ENCODE data around the gene VPS13A. TPM values are rescaled to one million over a fixed set of nuclear protein-coding genes. Genes with fewer than 3 reads are reported as not detected.
"Not testable (repeated sequence)": the region's sequence is repeated elsewhere in the genome, so short reads cannot be mapped to it uniquely, and the experiment has no call there.

Gene VPS13A
- total RNA-seq, 1 donor from 2014 or later = 47.7 TPM

GRCh38 chr9:77398581-77398980 is 221.2 kb downstream of the VPS13A start:
- DNase-seq; H3K9me3 Mint-ChIP-seq; H3K4me1 Mint-ChIP-seq; H3K27ac Mint-ChIP-seq; H3K36me3 Mint-ChIP-seq (ENCODE audit: low read depth); intact Hi-C loops (cut with micrococcal nuclease); H3K27me3 Mint-ChIP-seq; H3K4me3 Mint-ChIP-seq: not testable (repeated sequence)

GRCh38 chr9:77399964-77400363 is 222.6 kb downstream of the VPS13A start:
- intact Hi-C loops (cut with micrococcal nuclease) = no loop called here
- Mint-ChIP-seq H3K36me3 (ENCODE audit: low read depth) (peaks cover 1% of the 10 kb centered on the region), H3K27me3 (no peaks in the 10 kb centered on the region), H3K4me3 (no peak overlapping the region), H3K4me1 (no peaks in the 10 kb centered on the region), H3K27ac (no peak overlapping the region), H3K9me3 (no peaks in the 10 kb centered on the region)
- no peak for DNase-seq

GRCh38 chr9:77402286-77402685 is 225.0 kb downstream of the VPS13A start:
- Mint-ChIP-seq H3K4me3 (no peak overlapping the region), H3K4me1 (no peaks in the 10 kb centered on the region), H3K27ac (no peak overlapping the region), H3K36me3 (ENCODE audit: low read depth) (peaks cover 14% of the 10 kb centered on the region), H3K27me3 (no peaks in the 10 kb centered on the region), H3K9me3 (peaks cover 3% of the 10 kb centered on the region)
- DNase-seq = no peak
- intact Hi-C loops (cut with micrococcal nuclease) = no loop called here

GRCh38 chr9:77403239-77403638 is 225.9 kb downstream of the VPS13A start:
- no peaks in the 10 kb centered on the region for H3K4me1 Mint-ChIP-seq
- H3K27ac Mint-ChIP-seq = no peak overlapping the region
- no peak overlapping the region for H3K4me3 Mint-ChIP-seq
- peaks cover 21% of the 10 kb centered on the region for H3K36me3 Mint-ChIP-seq (ENCODE audit: low read depth)
- intact Hi-C loops (cut with micrococcal nuclease) = no loop called here
- no peaks in the 10 kb centered on the region for H3K27me3 Mint-ChIP-seq
- H3K9me3 Mint-ChIP-seq = peaks cover 7% of the 10 kb centered on the region
- no peak for DNase-seq

- H3K4me1 Mint-ChIP-seq; H3K4me3 Mint-ChIP-seq; H3K27me3 Mint-ChIP-seq; intact Hi-C loops (cut with micrococcal nuclease); H3K27ac Mint-ChIP-seq; DNase-seq: not testable (repeated sequence)
- Mint-ChIP-seq H3K36me3 (ENCODE audit: low read depth) (peaks cover 35% of the 10 kb centered on the region), H3K9me3 (peaks cover 15% of the 10 kb centered on the region)
Observed at GRCh38 chr9:77408521-77408920, 231.2 kb downstream of the VPS13A start.

- Mint-ChIP-seq H3K36me3 (ENCODE audit: low read depth) (peaks cover 9% of the 10 kb centered on the region), H3K4me1 (peaks cover 2% of the 10 kb centered on the region), H3K4me3 (no peak overlapping the region), H3K27me3 (no peaks in the 10 kb centered on the region), H3K9me3 (no peaks in the 10 kb centered on the region), H3K27ac (no peak overlapping the region)
- intact Hi-C loops (cut with micrococcal nuclease) = no loop called here
- no peak for DNase-seq
Observed at GRCh38 chr9:77417566-77417965, 240.2 kb downstream of the VPS13A start.

GRCh38 chr9:77418226-77418625 is 240.9 kb downstream of the VPS13A start:
- Mint-ChIP-seq H3K9me3 (no peaks in the 10 kb centered on the region), H3K4me1 (peaks cover 2% of the 10 kb centered on the region), H3K36me3 (ENCODE audit: low read depth) (peaks cover 9% of the 10 kb centered on the region), H3K27ac (no peak overlapping the region), H3K4me3 (no peak overlapping the region), H3K27me3 (no peaks in the 10 kb centered on the region)
- intact Hi-C loops (cut with micrococcal nuclease) = no loop called here
- no peak for DNase-seq

GRCh38 chr9:77420641-77421040 is 243.3 kb downstream of the VPS13A start:
- peaks cover 3% of the 10 kb centered on the region for H3K36me3 Mint-ChIP-seq (ENCODE audit: low read depth)
- no peaks in the 10 kb centered on the region for H3K9me3 Mint-ChIP-seq
- H3K4me1 Mint-ChIP-seq = peaks cover 2% of the 10 kb centered on the region
- no peaks in the 10 kb centered on the region for H3K27me3 Mint-ChIP-seq
- no peak overlapping the region for H3K4me3 Mint-ChIP-seq
- H3K27ac Mint-ChIP-seq = no peak overlapping the region
- intact Hi-C loops (cut with micrococcal nuclease) = no loop called here
- no peak for DNase-seq

- H3K4me1 Mint-ChIP-seq = peaks cover 2% of the 10 kb centered on the region
- no peak overlapping the region for H3K27ac Mint-ChIP-seq
- no peaks in the 10 kb centered on the region for H3K27me3 Mint-ChIP-seq
- no peak for DNase-seq
- no peak overlapping the region for H3K4me3 Mint-ChIP-seq
- intact Hi-C loops (cut with micrococcal nuclease) = no loop called here
- no peaks in the 10 kb centered on the region for H3K9me3 Mint-ChIP-seq
- peaks cover 3% of the 10 kb centered on the region for H3K36me3 Mint-ChIP-seq (ENCODE audit: low read depth)
Observed at GRCh38 chr9:77421506-77422265, 244.4 kb downstream of the VPS13A start.

- intact Hi-C loops (cut with micrococcal nuclease) = no loop called here
- H3K27me3 Mint-ChIP-seq = no peaks in the 10 kb centered on the region
- DNase-seq = no peak
- no peak overlapping the region for H3K27ac Mint-ChIP-seq
- peaks cover 2% of the 10 kb centered on the region for H3K4me1 Mint-ChIP-seq
- no peaks in the 10 kb centered on the region for H3K9me3 Mint-ChIP-seq
- no peaks in the 10 kb centered on the region for H3K36me3 Mint-ChIP-seq (ENCODE audit: low read depth)
- no peak overlapping the region for H3K4me3 Mint-ChIP-seq
Observed at GRCh38 chr9:77422969-77423368, 245.6 kb downstream of the VPS13A start.

GRCh38 chr9:77423841-77424240 is 246.5 kb downstream of the VPS13A start:
- intact Hi-C loops (cut with micrococcal nuclease) = no loop called here
- H3K36me3 Mint-ChIP-seq (ENCODE audit: low read depth) = no peaks in the 10 kb centered on the region
- H3K9me3 Mint-ChIP-seq = no peaks in the 10 kb centered on the region
- no peaks in the 10 kb centered on the region for H3K27me3 Mint-ChIP-seq
- DNase-seq = no peak
- H3K27ac Mint-ChIP-seq = no peak overlapping the region
- H3K4me3 Mint-ChIP-seq = no peak overlapping the region
- peaks cover 2% of the 10 kb centered on the region for H3K4me1 Mint-ChIP-seq

- intact Hi-C loops (cut with micrococcal nuclease) = no loop called here
- H3K27ac Mint-ChIP-seq = no peak overlapping the region
- DNase-seq = peak; percentile 44
Observed at GRCh38 chr9:77424993-77425392, 247.7 kb downstream of the VPS13A start.

GRCh38 chr9:77426712-77427111 is 249.4 kb downstream of the VPS13A start:
- Mint-ChIP-seq H3K4me3 (no peak overlapping the region), H3K4me1 (peaks cover 2% of the 10 kb centered on the region), H3K36me3 (ENCODE audit: low read depth) (no peaks in the 10 kb centered on the region), H3K27ac (no peak overlapping the region), H3K9me3 (no peaks in the 10 kb centered on the region), H3K27me3 (no peaks in the 10 kb centered on the region)
- DNase-seq = no peak
- intact Hi-C loops (cut with micrococcal nuclease) = no loop called here

More at GRCh38 chr9:77424993-77425392, 247.7 kb downstream of the VPS13A start:
- Mint-ChIP-seq H3K36me3 (ENCODE audit: low read depth) (no peaks in the 10 kb centered on the region), H3K4me1 (peaks cover 2% of the 10 kb centered on the region), H3K27me3 (no peaks in the 10 kb centered on the region), H3K9me3 (no peaks in the 10 kb centered on the region), H3K4me3 (no peak overlapping the region)

- Mint-ChIP-seq H3K4me1 (no peaks in the 10 kb centered on the region), H3K9me3 (no peaks in the 10 kb centered on the region), H3K4me3 (no peak overlapping the region), H3K27me3 (no peaks in the 10 kb centered on the region), H3K27ac (no peak overlapping the region), H3K36me3 (ENCODE audit: low read depth) (no peaks in the 10 kb centered on the region)
- DNase-seq = peak; percentile 39
- intact Hi-C loops (cut with micrococcal nuclease) = no loop called here
Observed at GRCh38 chr9:77427256-77427927, 250.1 kb downstream of the VPS13A start.
